ENCODE results near the gene CMTM8. TPM values are rescaled to one million over a fixed set of nuclear protein-coding genes. Genes with fewer than 3 reads are reported as not detected.
"Not testable (repeated sequence)": the region's sequence is repeated elsewhere in the genome, so short reads cannot be mapped to it uniquely, and the experiment has no call there.

The CMTM8 gene
- total RNA-seq, 1 donor from 2014 or later, result 9.0 TPM

GRCh38 chr3:32387512-32387911, 149.0 kb downstream of the CMTM8 start:
- Mint-ChIP-seq H3K9me3 (peaks cover 5% of the 10 kb centered on the region), H3K36me3 (no peaks in the 10 kb centered on the region), H3K27ac (no peak overlapping the region), H3K4me1 (ENCODE audit: unreplicated experiment) (peaks cover 20% of the 10 kb centered on the region), H3K27me3 (peaks cover 10% of the 10 kb centered on the region), H3K4me3 (no peak overlapping the region)
- no peak for TF ChIP-seq CTCF (conservative IDR thresholded peaks at IDR 0.05)
- DNase-seq (ENCODE audit: extremely low spot score, unreplicated experiment), result no peak

- H3K36me3 Mint-ChIP-seq, result not testable (repeated sequence)
Observed at GRCh38 chr3:32389577-32389976, 151.1 kb downstream of the CMTM8 start.

GRCh38 chr3:32391643-32392535, 153.4 kb downstream of the CMTM8 start, which contains the start of gene CMTM7:
TSS of gene CMTM7 (plus strand) at chr3:32391853. CDS start at chr3:32391907, 54 bp downstream.
- H3K4me3 Mint-ChIP-seq, result peak within 1 kb of the TSS; percentile 98
- peak within 1 kb of the TSS; percentile 88 for H3K27ac Mint-ChIP-seq
- peaks cover 8% of the 10 kb centered on the region for H3K27me3 Mint-ChIP-seq
- H3K36me3 Mint-ChIP-seq, result peaks cover 8% of the 10 kb centered on the region
- peak; percentile 77 for DNase-seq (ENCODE audit: extremely low spot score, unreplicated experiment)
- H3K9me3 Mint-ChIP-seq, result no peaks in the 10 kb centered on the region
- H3K4me1 Mint-ChIP-seq (ENCODE audit: unreplicated experiment), result peaks cover 19% of the 10 kb centered on the region
- TF ChIP-seq CTCF (conservative IDR thresholded peaks at IDR 0.05), result no peak

More at GRCh38 chr3:32389577-32389976, 151.1 kb downstream of the CMTM8 start:
- DNase-seq (ENCODE audit: extremely low spot score, unreplicated experiment); H3K27ac Mint-ChIP-seq; H3K27me3 Mint-ChIP-seq; H3K9me3 Mint-ChIP-seq: not testable (repeated sequence)
- peaks cover 30% of the 10 kb centered on the region for H3K4me1 Mint-ChIP-seq (ENCODE audit: unreplicated experiment)
- H3K4me3 Mint-ChIP-seq, result peak overlapping the region; percentile 10

GRCh38 chr3:32392536-32393302, 154.2 kb downstream of the CMTM8 start:
- Mint-ChIP-seq H3K4me3 (peak overlapping the region; percentile 98), H3K4me1 (ENCODE audit: unreplicated experiment) (peaks cover 19% of the 10 kb centered on the region), H3K27me3 (peaks cover 8% of the 10 kb centered on the region), H3K27ac (peak overlapping the region; percentile 88), H3K9me3 (no peaks in the 10 kb centered on the region), H3K36me3 (peaks cover 8% of the 10 kb centered on the region)
- TF ChIP-seq CTCF (conservative IDR thresholded peaks at IDR 0.05), result no peak
- DNase-seq (ENCODE audit: extremely low spot score, unreplicated experiment), result no peak

GRCh38 chr3:32395496-32395895, 157.0 kb downstream of the CMTM8 start:
- Mint-ChIP-seq H3K9me3 (no peaks in the 10 kb centered on the region), H3K4me1 (ENCODE audit: unreplicated experiment) (peaks cover 36% of the 10 kb centered on the region), H3K27ac (no peak overlapping the region), H3K27me3 (peaks cover 4% of the 10 kb centered on the region), H3K4me3 (no peak overlapping the region), H3K36me3 (peaks cover 8% of the 10 kb centered on the region)
- no peak for DNase-seq (ENCODE audit: extremely low spot score, unreplicated experiment)
- TF ChIP-seq CTCF (conservative IDR thresholded peaks at IDR 0.05), result no peak
